Renal cortical epithelial cell (primary cell): ENCODE data around the gene SPATA20. TPM values are rescaled to one million over a fixed set of nuclear protein-coding genes. Genes with fewer than 3 reads are reported as not detected.

ENCODE experiments used
- DNase-seq: peaks from one replicate; pipeline ENCODE4 v3.0.0-alpha.2; 2011; ENCODE audit warnings: low read depth
- total RNA-seq: library from RNA; depleted of rRNA; stranded (reverse); fragments of >200 nt; gene quantifications from 2 replicates; pipeline ENCODE4 v1.2.3, GENCODE V29; 2014

Gene SPATA20
- total RNA-seq, 1 donor from 2014 or later: 59.3 TPM

- no peak for DNase-seq
Observed at GRCh38 chr17:50519141-50519834, 27.7 kb upstream of the SPATA20 start.

GRCh38 chr17:50520483-50520882 is 26.5 kb upstream of the SPATA20 start:
- no peak for DNase-seq

GRCh38 chr17:50521514-50521913 is 25.5 kb upstream of the SPATA20 start:
- DNase-seq: no peak

- no peak for DNase-seq
Observed at GRCh38 chr17:50522766-50523165, 24.2 kb upstream of the SPATA20 start.

- no peak for DNase-seq
Observed at GRCh38 chr17:50523208-50523607, 23.8 kb upstream of the SPATA20 start.

DNA sequence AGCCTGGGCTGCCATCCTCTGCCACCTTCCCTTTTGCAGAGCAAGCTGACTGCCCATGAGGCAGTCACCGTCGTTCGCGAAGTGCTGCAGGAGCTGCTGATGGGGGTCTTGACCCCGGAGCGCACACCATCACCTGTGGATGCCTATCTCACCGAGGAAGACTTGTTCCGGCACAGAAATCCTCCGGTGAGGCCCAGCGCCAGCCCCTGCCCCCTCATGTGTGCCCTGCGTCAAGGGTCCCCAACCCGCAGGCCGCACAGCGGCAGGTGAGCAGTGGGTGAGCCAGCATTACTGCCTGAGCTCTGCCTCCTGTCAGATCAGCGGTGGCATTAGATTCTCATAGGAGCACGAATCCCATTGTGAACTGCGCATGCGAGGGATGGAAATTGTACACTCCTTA is 22.1 kb upstream of the SPATA20 start:
- DNase-seq: no peak

- no peak for DNase-seq
Observed at GRCh38 chr17:50527155-50527762, 19.7 kb upstream of the SPATA20 start.

GRCh38 chr17:50527949-50528474 is 19.0 kb upstream of the SPATA20 start:
- no peak for DNase-seq

DNA sequence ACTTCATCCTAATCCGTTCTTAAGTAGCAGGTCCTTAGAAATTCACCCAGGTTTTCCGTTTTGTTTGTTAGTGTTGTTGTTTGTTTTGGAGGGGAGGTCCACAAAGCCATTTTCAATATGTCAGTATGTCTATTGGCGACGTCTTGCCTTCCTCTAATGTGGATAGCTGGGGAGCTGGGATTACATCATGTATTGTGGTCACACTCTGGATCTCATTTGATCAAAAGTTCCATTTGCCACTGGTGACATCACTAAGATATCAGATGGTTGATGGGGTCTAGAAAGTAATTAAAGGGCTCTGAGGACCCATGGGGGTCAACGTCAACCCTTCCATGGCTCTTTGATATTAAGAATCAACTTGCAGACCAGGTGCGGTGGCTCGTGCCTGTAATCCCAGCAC is 17.1 kb upstream of the SPATA20 start:
- DNase-seq: no peak

- no peak for DNase-seq
Observed at GRCh38 chr17:50531428-50532025, 15.4 kb upstream of the SPATA20 start.

DNA sequence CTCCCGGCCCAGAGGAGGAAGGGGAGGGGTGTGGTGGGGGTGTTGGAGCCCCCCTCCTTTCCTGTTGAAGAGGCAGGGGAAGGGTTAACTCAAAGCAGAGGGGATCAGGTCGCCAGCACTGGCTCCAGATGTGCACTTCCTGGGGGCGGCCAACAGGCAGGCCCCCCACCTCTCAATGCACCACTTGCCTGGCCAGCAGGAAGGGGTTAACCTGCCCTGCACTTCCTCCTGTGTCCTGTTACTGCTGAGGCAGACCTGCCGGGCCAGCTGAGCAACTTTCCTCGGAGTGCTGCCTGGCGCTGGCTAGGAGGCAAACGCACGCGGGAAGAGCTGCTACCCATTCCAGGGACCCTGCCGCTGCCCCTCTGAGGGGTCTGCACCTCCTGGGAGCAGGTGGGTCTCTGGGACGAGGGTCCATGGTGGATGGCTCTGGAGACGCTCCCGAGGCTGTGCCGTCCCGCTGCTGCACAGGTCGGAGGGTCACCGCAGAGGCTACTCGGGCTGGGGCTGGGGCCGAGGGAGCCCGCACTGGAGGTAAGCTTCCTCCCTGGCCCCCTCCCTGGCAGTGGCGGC is 14.4 kb upstream of the SPATA20 start, which contains the start of gene EPN3:
TSS of gene EPN3 (plus strand) at position 284 of the 573 bp plus-strand sequence. CDS start 3,822 bp downstream, outside the sequence.
- peak; percentile 19 for DNase-seq

DNA sequence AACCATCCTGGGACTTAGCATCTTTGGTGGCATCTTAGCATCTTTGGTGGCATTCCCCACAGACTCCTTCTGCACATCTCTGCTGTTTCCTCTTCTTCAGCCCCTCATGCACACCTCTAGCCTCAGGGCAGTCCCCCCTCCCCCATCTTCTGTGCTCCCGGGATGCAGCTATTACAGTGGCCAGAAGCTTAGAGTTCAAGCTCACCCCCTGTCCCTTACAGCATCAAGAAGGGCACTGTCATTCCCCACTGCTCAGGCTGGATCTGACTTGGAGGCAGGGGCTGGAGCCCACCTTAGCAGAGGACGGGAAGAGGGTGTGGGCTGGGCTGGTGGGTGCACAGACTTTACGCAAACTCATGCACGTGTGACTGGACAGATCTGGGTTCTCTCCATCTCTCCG is 13.8 kb upstream of the SPATA20 start:
- no peak for DNase-seq

DNA sequence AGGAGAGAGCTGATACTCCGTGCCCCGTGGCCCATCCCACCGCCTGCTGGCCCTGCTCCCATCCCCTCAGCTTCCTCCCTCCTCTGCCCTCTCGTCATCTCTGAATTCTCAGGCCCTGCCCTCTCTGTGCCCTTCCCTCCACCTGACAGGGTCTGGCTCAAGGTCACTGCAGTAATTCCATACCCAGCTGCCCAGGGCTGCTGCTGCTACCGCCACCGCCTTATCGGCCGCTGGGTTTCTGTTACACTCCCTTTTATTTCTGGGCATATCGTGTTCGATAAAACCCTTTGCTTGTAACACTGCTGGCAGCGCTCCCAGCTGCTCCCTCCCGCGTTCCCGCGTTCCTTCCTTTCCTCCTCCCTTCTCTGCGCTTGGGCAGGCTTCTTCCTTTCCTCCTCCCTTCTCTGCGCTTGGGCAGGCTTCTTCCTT is 13.2 kb upstream of the SPATA20 start:
- DNase-seq: peak; percentile 23

DNA sequence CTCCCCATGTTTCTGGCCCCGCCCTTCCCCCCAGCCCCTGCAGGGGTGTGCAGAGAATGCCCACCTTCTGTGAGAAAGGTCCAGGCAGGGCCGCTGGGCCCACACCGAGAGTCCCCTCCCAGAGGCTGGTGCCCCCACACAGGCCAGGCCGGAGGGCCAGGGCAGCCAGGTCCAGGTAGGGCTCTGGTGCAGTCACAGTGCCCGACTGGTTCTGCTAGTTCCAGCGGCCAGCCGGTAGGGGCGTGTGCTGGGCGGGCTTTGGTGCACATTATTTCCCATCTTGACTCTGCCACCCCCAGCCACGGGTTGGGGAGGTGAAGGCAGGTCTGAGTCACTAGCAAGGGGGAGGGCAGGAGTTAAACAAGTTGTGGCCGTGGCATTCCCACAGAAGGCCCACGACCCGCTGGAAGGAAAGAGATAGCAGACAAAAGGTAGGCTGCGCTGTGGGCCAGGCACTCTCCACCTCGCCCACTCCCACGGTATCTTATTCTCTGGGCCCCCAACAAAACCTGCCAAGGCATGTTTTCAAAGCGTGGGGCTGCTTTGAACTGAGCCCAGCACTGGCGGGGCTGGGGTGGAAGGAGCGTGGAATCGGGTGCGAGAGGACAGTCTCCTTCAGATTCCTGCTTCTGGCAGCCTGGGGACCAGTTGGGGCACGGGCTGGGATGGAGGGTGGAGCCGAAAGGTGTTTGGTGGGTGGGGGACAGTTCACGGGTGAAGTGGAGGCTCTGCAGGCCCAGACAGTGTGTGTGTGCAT is 12.6 kb upstream of the SPATA20 start:
- DNase-seq: peak; percentile 51

DNA sequence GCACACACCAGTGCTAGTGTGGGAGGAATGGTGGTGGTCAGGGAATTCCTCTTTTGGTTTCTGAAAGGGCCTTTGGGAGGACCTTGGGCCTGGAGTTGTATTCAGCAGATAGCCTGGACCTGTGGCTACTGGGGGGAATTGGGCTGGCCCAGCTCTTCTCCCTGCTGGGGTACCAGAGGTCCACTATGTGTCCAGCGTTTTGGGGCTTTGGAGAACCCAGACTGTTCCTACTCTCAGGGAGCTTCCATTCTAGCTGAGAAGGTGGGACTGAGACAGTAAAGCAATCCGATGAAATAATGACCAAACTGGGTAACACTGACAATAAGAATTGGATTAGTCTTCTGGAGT is 12.0 kb upstream of the SPATA20 start:
- DNase-seq: no peak

DNA sequence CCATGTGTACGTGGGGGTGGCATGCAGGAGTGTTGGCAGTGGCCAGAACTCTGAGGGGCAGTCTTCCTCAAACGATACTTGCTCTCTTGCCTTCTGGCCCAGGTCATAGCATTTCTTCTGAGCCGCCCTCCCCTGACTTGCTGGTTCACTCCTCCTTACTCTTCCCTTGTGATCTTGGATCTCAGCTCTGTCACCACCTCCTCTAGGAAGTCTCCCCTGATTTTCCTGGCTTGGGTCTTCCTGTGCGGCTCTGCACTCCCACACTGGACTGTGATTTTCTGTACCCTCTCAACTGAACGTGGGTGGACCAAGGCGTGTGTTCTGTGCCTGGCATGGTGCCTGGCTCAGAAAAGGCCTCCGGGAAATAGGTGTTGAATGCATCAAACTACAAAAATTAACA is 11.6 kb upstream of the SPATA20 start:
- no peak for DNase-seq

GRCh38 chr17:50536683-50537646 is 10.0 kb upstream of the SPATA20 start:
- no peak for DNase-seq

DNA sequence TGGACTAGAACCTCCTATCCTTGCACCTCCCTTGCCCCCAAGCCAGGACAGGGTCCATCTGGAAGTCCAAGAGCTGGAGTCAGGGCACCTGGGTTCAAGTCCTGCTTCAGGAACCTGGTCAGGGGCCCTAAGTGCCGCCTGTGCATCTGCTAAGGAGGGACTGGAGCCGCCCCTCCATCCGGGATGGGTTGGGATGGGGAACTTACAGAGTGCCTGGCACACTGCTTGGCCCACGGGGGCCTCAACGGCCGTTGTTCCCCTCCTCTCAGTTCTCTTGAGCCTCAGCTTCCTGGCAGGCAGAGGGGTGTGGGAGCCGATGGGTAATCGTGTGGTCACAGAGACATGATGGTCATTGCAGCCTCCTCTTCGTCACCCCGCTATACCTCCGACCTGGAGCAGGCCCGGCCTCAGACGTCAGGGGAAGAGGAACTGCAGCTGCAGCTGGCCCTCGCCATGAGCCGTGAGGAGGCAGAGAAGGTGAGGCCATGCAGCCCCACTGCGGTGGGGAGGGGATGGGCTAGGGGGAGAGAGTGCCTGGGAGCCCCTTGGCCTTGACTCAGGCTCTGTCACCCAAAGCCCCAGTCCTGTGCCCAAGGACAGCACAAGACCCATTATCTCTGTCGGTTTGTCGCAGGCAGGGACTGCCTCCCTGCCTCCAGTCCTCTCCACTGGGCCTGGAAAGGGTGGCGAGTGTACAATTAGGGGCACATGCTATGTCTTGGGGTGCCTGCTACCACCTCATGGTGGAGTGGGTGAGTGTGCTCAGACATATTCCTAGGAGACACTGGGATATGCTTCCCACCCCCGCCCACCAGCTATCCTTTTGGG is 9.0 kb upstream of the SPATA20 start:
- no peak for DNase-seq

GRCh38 chr17:50538549-50539410 is 8.2 kb upstream of the SPATA20 start:
- no peak for DNase-seq
